A549 (cell line): ENCODE data around the gene OPCML. TPM values are rescaled to one million over a fixed set of nuclear protein-coding genes. Genes with fewer than 3 reads are reported as not detected.

ENCODE experiments used
- ATAC-seq, 2 experiments: fragments of 200-7000 bp in 1 of 2; fragments of >200 bp in 1 of 2; cut with Nextera tagmentation in 1 of 2; cut with Tn5 transposase in 1 of 2; 3 replicates each; pipeline versions ENCODE4 v1.8.0 to v1.9.1; 2018 to 2020; ENCODE audit warnings: mild to moderate bottlenecking in 1 of 2, moderate library complexity in 1 of 2
- CTCF ChIA-PET: fragments of 300-600 bp; sonication (Branson Sonifier 250); formaldehyde crosslinking; extraction: SDS; loops from one replicate; lab custom pipeline; 2021; ENCODE audit warnings: antibody characterized with exemption, inconsistent platforms; lab: Yijun Ruan, JAX
- POLR2A ChIA-PET: fragments of 350-600 bp; formaldehyde crosslinking; extraction: SDS; loops from one replicate; lab custom pipeline; 2021; ENCODE audit warnings: antibody characterized with exemption, inconsistent platforms; lab: Yijun Ruan, JAX
- DNase-seq, 2 experiments: peaks; one replicate each; pipeline versions ENCODE4 v3.0.0 to v3.0.0-alpha.2; 2011 to 2016; ENCODE audit warnings: low read depth in 1 of 2, low spot score in 1 of 2
- FAIRE-seq: peaks from 2 replicates; lab custom pipeline; 2011; peaks lifted over from hg19 to GRCh38; lab: Jason Lieb, UNC
- H3K27ac ChIP-seq, 2 experiments: fragments of >200 bp; sonication (Bioruptor Twin); formaldehyde crosslinking; 3 replicates each; pipeline ENCODE4 v1.5.1; 2016 to 2017
- H3K4me1 ChIP-seq: fragments of >200 bp; sonication (Bioruptor Twin); formaldehyde crosslinking; 3 replicates; pipeline ENCODE4 v1.6.1; 2016
- H3K4me2 ChIP-seq: fragments of >200 bp; sonication (Bioruptor Twin); formaldehyde crosslinking; 3 replicates; pipeline ENCODE4 v1.6.1; 2016
- H3K4me3 ChIP-seq: fragments of >200 bp; sonication (Bioruptor Twin); formaldehyde crosslinking; 3 replicates; pipeline ENCODE4 v1.5.1; 2016
- H3K9me3 ChIP-seq: fragments of >200 bp; sonication (Bioruptor Twin); formaldehyde crosslinking; 3 replicates; pipeline ENCODE4 v1.6.1; 2016
- ATOH8 ChIP-seq: fragments of 250-450 bp; sonication (Bioruptor Pico); IDR thresholded peaks from 2 replicates; pipeline ENCODE4 v1.5.0; 2020; ENCODE audit warnings: low read depth, mild to moderate bottlenecking, moderate library complexity
- CBX8 ChIP-seq: fragments of 200-600 bp; sonication (generic); IDR thresholded peaks from 2 replicates; pipeline ENCODE4 v1.6.1; 2016
- CHD4 ChIP-seq: fragments of 200-600 bp; sonication (generic); IDR thresholded peaks from 2 replicates; pipeline ENCODE4 v1.6.1; 2016; ENCODE audit warnings: antibody characterized with exemption, mild to moderate bottlenecking, borderline replicate concordance
- EHMT2 ChIP-seq: fragments of 200-600 bp; sonication (generic); IDR thresholded peaks from 2 replicates; pipeline ENCODE4 v1.6.1; 2016; ENCODE audit warnings: antibody characterized with exemption, low read depth, mild to moderate bottlenecking, moderate library complexity
- ELK1 ChIP-seq: fragments of 150-350 bp; IDR thresholded peaks from 2 replicates; pipeline ENCODE4 v1.6.1; 2014; ENCODE audit warnings: low read depth, mild to moderate bottlenecking, low read length
- ESRRA ChIP-seq: fragments of 150-350 bp; IDR thresholded peaks from 2 replicates; pipeline ENCODE4 v1.6.1; 2014; ENCODE audit warnings: mild to moderate bottlenecking, low read length, borderline replicate concordance
- FOSL2 ChIP-seq, 2 experiments: fragments of 450-650 bp in 1 of 2; fragments of >200 bp in 1 of 2; sonication (Bioruptor Twin) in 1 of 2; formaldehyde crosslinking; IDR thresholded peaks; 2 replicates each; pipeline versions ENCODE4 v1.5.0 to v1.6.1; 2016 to 2020; ENCODE audit warnings: mild to moderate bottlenecking in 1 of 2, moderate library complexity in 1 of 2
- FOXS1 ChIP-seq: fragments of 250-450 bp; sonication (Bioruptor Pico); IDR thresholded peaks from 2 replicates; pipeline ENCODE4 v1.5.0; 2020; ENCODE audit warnings: mild to moderate bottlenecking, moderate library complexity
- HDAC2 ChIP-seq: fragments of 200-600 bp; sonication (generic); IDR thresholded peaks from 2 replicates; pipeline ENCODE4 v1.6.1; 2016
- HES2 ChIP-seq: fragments of >200 bp; sonication (Bioruptor Twin); formaldehyde crosslinking; IDR thresholded peaks from 2 replicates; pipeline ENCODE4 v1.6.1; 2016
- HEYL ChIP-seq: fragments of 250-450 bp; sonication (Bioruptor Pico); IDR thresholded peaks from 2 replicates; pipeline ENCODE4 v1.8.0; 2021; ENCODE audit warnings: mild to moderate bottlenecking, moderate library complexity
- HMGXB4 ChIP-seq: fragments of 250-450 bp; sonication (Bioruptor Pico); IDR thresholded peaks from 2 replicates; pipeline ENCODE4 v1.5.0; 2021; ENCODE audit warnings: mild to moderate bottlenecking, moderate library complexity, borderline replicate concordance
- HOXA7 ChIP-seq: fragments of 250-450 bp; sonication (Bioruptor Pico); IDR thresholded peaks from 2 replicates; pipeline ENCODE4 v1.5.0; 2020; ENCODE audit warnings: mild to moderate bottlenecking, moderate library complexity
- HOXB5 ChIP-seq: fragments of 250-450 bp; sonication (Bioruptor Pico); IDR thresholded peaks from 2 replicates; pipeline ENCODE4 v1.5.0; 2020; ENCODE audit warnings: mild to moderate bottlenecking, moderate library complexity
- KDM5A ChIP-seq: fragments of 200-600 bp; sonication (generic); IDR thresholded peaks from 2 replicates; pipeline ENCODE4 v1.6.1; 2016; ENCODE audit warnings: antibody characterized with exemption, mild to moderate bottlenecking
- MAFK ChIP-seq: fragments of 450-650 bp; IDR thresholded peaks from 2 replicates; pipeline ENCODE4 v1.6.1; 2014; ENCODE audit not compliant: partially characterized antibody
- MAX ChIP-seq: IDR thresholded peaks from 2 replicates; pipeline ENCODE4 v1.6.1; 2012
- MYC ChIP-seq: IDR thresholded peaks from 2 replicates; pipeline ENCODE4 v1.6.1; 2012; ENCODE audit warnings: mild to moderate bottlenecking, inconsistent platforms, low read length, improper control_type of control experiment, borderline replicate concordance
- NFE2L2 ChIP-seq: fragments of 150-350 bp; conservative IDR thresholded peaks from 2 replicates; pipeline ENCODE4 v1.6.1; 2014; ENCODE audit warnings: low read length
- PBX3 ChIP-seq: IDR thresholded peaks from 2 replicates; pipeline ENCODE4 v1.6.1; 2012
- PHF8 ChIP-seq: fragments of 200-600 bp; sonication (generic); IDR thresholded peaks from 2 replicates; pipeline ENCODE4 v1.6.1; 2016; ENCODE audit warnings: low read depth, mild to moderate bottlenecking, antibody characterized with exemption, moderate library complexity, borderline replicate concordance
- POLR2A ChIP-seq: IDR thresholded peaks from 2 replicates; pipeline ENCODE4 v1.6.1; 2012; ENCODE audit warnings: mild to moderate bottlenecking, low read length
- POLR2AphosphoS2 ChIP-seq: conservative IDR thresholded peaks from 2 replicates; pipeline ENCODE4 v1.6.1; 2012; ENCODE audit warnings: low read length, improper control_type of control experiment, inconsistent platforms
- RAD21 ChIP-seq, 2 experiments: fragments of >200 bp in 1 of 2; sonication (Bioruptor Twin) in 1 of 2; formaldehyde crosslinking in 1 of 2; IDR thresholded peaks in 1 of 2; conservative IDR thresholded peaks in 1 of 2; 2 replicates in 1 of 2; 3 replicates in 1 of 2; pipeline ENCODE4 v1.6.1; 2012 to 2018; ENCODE audit warnings: inconsistent platforms in 1 of 2
- RARB ChIP-seq: fragments of 250-450 bp; sonication (Bioruptor Pico); IDR thresholded peaks from 2 replicates; pipeline ENCODE4 v1.8.0; 2021; ENCODE audit warnings: mild to moderate bottlenecking, moderate library complexity
- RFX5 ChIP-seq: fragments of 450-650 bp; IDR thresholded peaks from 2 replicates; pipeline ENCODE4 v1.7.1; 2014; ENCODE audit warnings: antibody characterized with exemption, mild to moderate bottlenecking, moderate library complexity
- SMC3 ChIP-seq: fragments of >200 bp; sonication (Bioruptor Twin); formaldehyde crosslinking; IDR thresholded peaks from 3 replicates; pipeline ENCODE4 v1.6.1; 2018; ENCODE audit warnings: inconsistent platforms
- SREBF2 ChIP-seq: fragments of 450-650 bp; IDR thresholded peaks from 2 replicates; pipeline ENCODE4 v1.6.1; 2014; ENCODE audit warnings: mild to moderate bottlenecking, moderate library complexity
- TFCP2L1 ChIP-seq: fragments of 250-450 bp; sonication (Bioruptor Pico); IDR thresholded peaks from 2 replicates; pipeline ENCODE4 v1.5.0; 2021; ENCODE audit warnings: mild to moderate bottlenecking
- ZFP36 ChIP-seq: fragments of 450-650 bp; IDR thresholded peaks from 2 replicates; pipeline ENCODE4 v1.6.1; 2014; ENCODE audit warnings: borderline replicate concordance; ENCODE audit not compliant: partially characterized antibody
- WGBS: methylation state at CpG from one replicate; pipeline ENCODE4 v1.1.6; 2017; ENCODE audit errors: missing lambda C conversion rate; 5-methylcytosine and 5-hydroxymethylcytosine counted together
- polyA plus RNA-seq, 4 experiments: library from polyadenylated mRNA; depleted of rRNA in 3 of 4; stranded (reverse); fragments of >200 nt; fragmentation: RNase III in 1 of 4; extraction: RNeasy Plus Mini Kit Qiagen cat#74134 plus additional on column Dnase treatment in 1 of 4; gene quantifications; 2 replicates in 3 of 4; 3 replicates in 1 of 4; pipeline ENCODE4 v1.2.3, GENCODE V29; 2011 to 2017

The OPCML gene
- polyA plus RNA-seq, 2 of the 4 experiments (the other 2 are of a cell fraction) = not detected

- no peak for ATAC-seq
- no peak for DNase-seq
- ChIA-PET POLR2A (no interaction called here), CTCF (no interaction called here)
- Histone ChIP-seq H3K27ac (no peak overlapping the region), H3K4me3 (no peak overlapping the region), H3K4me1 (no peaks in the 10 kb centered on the region), H3K4me2 (no peak overlapping the region), H3K9me3 (no peaks in the 10 kb centered on the region)
- TF ChIP-seq EHMT2 (no peak), MAX (no peak), POLR2AphosphoS2 (no peak), ATOH8 (CRISPR knock-in tag) (no peak), MAFK (no peak), PHF8 (no peak), HMGXB4 (CRISPR knock-in tag) (no peak), HDAC2 (no peak), KDM5A (no peak), CBX8 (no peak), HES2 (no peak), HEYL (CRISPR knock-in tag) (no peak), RFX5 (no peak), HOXB5 (CRISPR knock-in tag) (no peak), CHD4 (no peak), SREBF2 (no peak), FOXS1 (CRISPR knock-in tag) (no peak)
- FAIRE-seq = no peak
- WGBS = 11% methylated on average over 4 of the region's 4 CpGs
Observed at GRCh38 chr11:132493801-132494200, 1038.5 kb downstream of the OPCML start.

- Histone ChIP-seq H3K27ac (no peak overlapping the region), H3K4me3 (no peak overlapping the region), H3K4me2 (no peak overlapping the region), H3K9me3 (no peaks in the 10 kb centered on the region), H3K4me1 (no peaks in the 10 kb centered on the region)
- ChIA-PET CTCF (no interaction called here), POLR2A (no interaction called here)
- TF ChIP-seq KDM5A = no peak
- no peak for TF ChIP-seq ESRRA
- TF ChIP-seq HEYL (CRISPR knock-in tag) = no peak
- TF ChIP-seq MYC = no peak
- no peak for TF ChIP-seq TFCP2L1 (CRISPR knock-in tag)
- no peak for TF ChIP-seq RARB (CRISPR knock-in tag)
- TF ChIP-seq POLR2A = no peak
- no peak for TF ChIP-seq SREBF2
- TF ChIP-seq PBX3 = no peak
- no peak for TF ChIP-seq RAD21 (conservative IDR thresholded peaks at IDR 0.05 in 1 of 2, IDR thresholded peaks at IDR 0.05 in 1 of 2)
- no peak for TF ChIP-seq FOSL2 (IDR thresholded peaks at IDR 0.05)
- no peak for TF ChIP-seq FOSL2 (CRISPR knock-in tag; IDR thresholded peaks at IDR 0.05)
- no peak for TF ChIP-seq ZFP36
- no peak for TF ChIP-seq SMC3
- TF ChIP-seq ELK1 = no peak
- TF ChIP-seq HOXA7 (CRISPR knock-in tag) = no peak
- TF ChIP-seq NFE2L2 = no peak
- TF ChIP-seq HMGXB4 (CRISPR knock-in tag) = no peak
- FAIRE-seq (no peak), DNase-seq (no peak), ATAC-seq (no peak)
- WGBS = 2% methylated on average over 5 of the region's 5 CpGs
Observed at GRCh38 chr11:132490978-132491377, 1041.3 kb downstream of the OPCML start.
